HepG2 (cell line): Measurements from ENCODE around the gene ADAM22. TPM values are rescaled to one million over a fixed set of nuclear protein-coding genes. Genes with fewer than 3 reads are reported as not detected.

ENCODE experiments used
- CBX1 ChIP-seq: IDR thresholded peaks from one replicate; pipeline ENCODE4 v1.6.1; 2016; ENCODE audit warnings: antibody characterized with exemption, low read depth
- CEBPG ChIP-seq: IDR thresholded peaks from 2 replicates; pipeline ENCODE4 v1.6.1; 2016
- CENPT ChIP-seq: sonication (generic); formaldehyde crosslinking; IDR thresholded peaks from 2 replicates; pipeline ENCODE4 v1.8.0; 2022; ENCODE audit warnings: low read depth, mild to moderate bottlenecking, moderate library complexity, missing genetic modification reagents
- E2F1 ChIP-seq: sonication (generic); formaldehyde crosslinking; IDR thresholded peaks from 2 replicates; pipeline ENCODE4 v1.5.0; 2020; ENCODE audit warnings: missing genetic modification reagents
- GATAD2A ChIP-seq: IDR thresholded peaks from 2 replicates; pipeline ENCODE4 v1.6.1; 2016
- IRF1 ChIP-seq: sonication (generic); formaldehyde crosslinking; IDR thresholded peaks from 2 replicates; pipeline ENCODE4 v1.4.0; 2020; ENCODE audit warnings: low read depth, mild to moderate bottlenecking, missing genetic modification reagents
- ISL2 ChIP-seq: sonication (generic); formaldehyde crosslinking; IDR thresholded peaks from 2 replicates; pipeline ENCODE4 v1.5.0; 2020; ENCODE audit warnings: missing genetic modification reagents
- JARID2 ChIP-seq: sonication (generic); formaldehyde crosslinking; IDR thresholded peaks from 2 replicates; pipeline ENCODE4 v1.8.1; 2023; ENCODE audit warnings: missing genetic modification reagents, inconsistent platforms; ENCODE audit not compliant: insufficient replicate concordance
- KMT2B ChIP-seq: IDR thresholded peaks from 2 replicates; pipeline ENCODE4 v1.6.1; 2016; ENCODE audit warnings: missing genetic modification reagents, missing compliant biosample characterization
- MYC ChIP-seq: sonication (generic); formaldehyde crosslinking; IDR thresholded peaks from 2 replicates; pipeline ENCODE4 v1.9.0; 2021; ENCODE audit warnings: missing genetic modification reagents, borderline replicate concordance
- POLR2AphosphoS5 ChIP-seq: IDR thresholded peaks from 2 replicates; pipeline ENCODE4 v1.6.1; 2012; ENCODE audit warnings: low read depth, low read length
- PTBP1 ChIP-seq: fragments of 200-400 bp; formaldehyde crosslinking; IDR thresholded peaks from 2 replicates; pipeline ENCODE4 v1.6.1; 2018; ENCODE audit warnings: low read length, low read depth; ENCODE audit not compliant: poor library complexity, severe bottlenecking
- TBX2 ChIP-seq: sonication (generic); formaldehyde crosslinking; IDR thresholded peaks from 2 replicates; pipeline ENCODE4 v1.5.0; 2020; ENCODE audit warnings: missing genetic modification reagents, mild to moderate bottlenecking, borderline replicate concordance
- XBP1 ChIP-seq: sonication (generic); formaldehyde crosslinking; IDR thresholded peaks from 2 replicates; pipeline ENCODE4 v1.5.0; 2020; ENCODE audit warnings: missing genetic modification reagents
- ZFP36 ChIP-seq: fragments of 150-350 bp; IDR thresholded peaks from 2 replicates; pipeline ENCODE4 v1.6.1; 2018; ENCODE audit warnings: borderline replicate concordance, low read length, low read depth; ENCODE audit not compliant: partially characterized antibody
- ZNF264 ChIP-seq: sonication (generic); formaldehyde crosslinking; IDR thresholded peaks from 2 replicates; pipeline ENCODE4 v1.4.0; 2020; ENCODE audit warnings: missing genetic modification reagents
- ZNF292 ChIP-seq: sonication (generic); formaldehyde crosslinking; IDR thresholded peaks from 2 replicates; pipeline ENCODE4 v1.8.1; 2022; ENCODE audit warnings: mild to moderate bottlenecking, low read depth, missing genetic modification reagents, borderline replicate concordance
- ZNF44 ChIP-seq: sonication (generic); formaldehyde crosslinking; IDR thresholded peaks from 2 replicates; pipeline ENCODE4 v1.5.1; 2020; ENCODE audit warnings: mild to moderate bottlenecking, missing genetic modification reagents
- ZNF550 ChIP-seq: sonication (generic); formaldehyde crosslinking; IDR thresholded peaks from 2 replicates; pipeline ENCODE4 v1.4.0; 2020; ENCODE audit warnings: mild to moderate bottlenecking, missing genetic modification reagents, borderline replicate concordance
- ZNF678 ChIP-seq: sonication (generic); formaldehyde crosslinking; IDR thresholded peaks from 2 replicates; pipeline ENCODE4 v1.4.0; 2020; ENCODE audit warnings: mild to moderate bottlenecking, missing genetic modification reagents
- ZNF709 ChIP-seq: sonication (generic); formaldehyde crosslinking; IDR thresholded peaks from 2 replicates; pipeline ENCODE4 v1.5.0; 2020; ENCODE audit warnings: mild to moderate bottlenecking, missing genetic modification reagents
- polyA plus RNA-seq, 8 experiments: library from polyadenylated mRNA; depleted of rRNA in 3 of 8; stranded (reverse) in 7 of 8; unstranded in 1 of 8; fragments of >200 nt; fragmentation: Illumina TruSeq in 4 of 8; extraction: Trizol in 4 of 8; gene quantifications; 2 replicates each; pipeline versions ENCODE4 v1.2.1 to v1.2.3, GENCODE V29; 2011 to 2016; ENCODE audit warnings: low read depth in 4 of 8, missing spikeins in 1 of 8, mixed read lengths in 1 of 8; ENCODE audit not compliant: insufficient read depth in 1 of 8
- total RNA-seq, 5 experiments: library from RNA; depleted of rRNA; stranded (reverse); fragments of >200 nt; fragmentation: Illumina TruSeq; extraction: Trizol; gene quantifications; 2 replicates each; pipeline ENCODE4 v1.2.3, GENCODE V29; 2016; ENCODE audit warnings: low read depth in 1 of 5
- TF ChIP-seq, protein P1 (sequence below): IDR thresholded peaks from 2 replicates; pipeline ENCODE4 v1.6.1; 2016; ENCODE audit warnings: mild to moderate bottlenecking
- TF ChIP-seq, protein P2 (sequence below): IDR thresholded peaks from 2 replicates; pipeline ENCODE4 v1.6.1; 2012; ENCODE audit warnings: low read depth, low read length, improper control_type of control experiment
- TF ChIP-seq, protein P3 (sequence below): IDR thresholded peaks from 2 replicates; pipeline ENCODE4 v1.6.1; 2016; ENCODE audit warnings: low read depth

ADAM22 gene
- total and polyA plus RNA-seq, 2 of the 13 experiments (the other 11 are each of a cell fraction or from before 2014, with no cell fraction given), result 1.9 to 6.7 TPM

- TF ChIP-seq TBX2 (CRISPR knock-in tag) (peak; percentile 91), POLR2AphosphoS5 (peak; percentile 42; the same call in 1 of the 2 replicates), CEBPG (CRISPR knock-in tag) (0 out of 2 replicates have a peak, but pooled peaks have one; percentile 22), ZNF264 (CRISPR knock-in tag) (no peak), PTBP1 (no peak), IRF1 (CRISPR knock-in tag) (no peak), JARID2 (CRISPR knock-in tag) (no peak), MYC (no peak), GATAD2A (CRISPR knock-in tag) (no peak; the same call in 1 of the 2 replicates), CENPT (CRISPR knock-in tag) (no peak), XBP1 (CRISPR knock-in tag) (no peak), ZNF709 (CRISPR knock-in tag) (no peak; the same call in 1 of the 2 replicates), E2F1 (CRISPR knock-in tag) (peak; percentile 88), ZNF292 (peak; percentile 90), ZNF44 (CRISPR knock-in tag) (no peak), KMT2B (CRISPR knock-in tag) (peak; percentile 89), ISL2 (CRISPR knock-in tag) (0 out of 2 replicates have a peak, but pooled peaks have one; percentile 33), CBX1 (peak; percentile 34), ZNF678 (CRISPR knock-in tag) (no peak), ZNF550 (CRISPR knock-in tag) (no peak), ZFP36 (no peak)
- TF ChIP-seq, protein P1, sequence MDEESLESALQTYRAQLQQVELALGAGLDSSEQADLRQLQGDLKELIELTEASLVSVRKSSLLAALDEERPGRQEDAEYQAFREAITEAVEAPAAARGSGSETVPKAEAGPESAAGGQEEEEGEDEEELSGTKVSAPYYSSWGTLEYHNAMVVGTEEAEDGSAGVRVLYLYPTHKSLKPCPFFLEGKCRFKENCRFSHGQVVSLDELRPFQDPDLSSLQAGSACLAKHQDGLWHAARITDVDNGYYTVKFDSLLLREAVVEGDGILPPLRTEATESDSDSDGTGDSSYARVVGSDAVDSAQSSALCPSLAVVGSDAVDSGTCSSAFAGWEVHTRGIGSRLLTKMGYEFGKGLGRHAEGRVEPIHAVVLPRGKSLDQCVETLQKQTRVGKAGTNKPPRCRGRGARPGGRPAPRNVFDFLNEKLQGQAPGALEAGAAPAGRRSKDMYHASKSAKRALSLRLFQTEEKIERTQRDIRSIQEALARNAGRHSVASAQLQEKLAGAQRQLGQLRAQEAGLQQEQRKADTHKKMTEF (CRISPR knock-in tag), result peak; percentile 83; the same call in 1 of the 2 replicates
- TF ChIP-seq, protein P2, sequence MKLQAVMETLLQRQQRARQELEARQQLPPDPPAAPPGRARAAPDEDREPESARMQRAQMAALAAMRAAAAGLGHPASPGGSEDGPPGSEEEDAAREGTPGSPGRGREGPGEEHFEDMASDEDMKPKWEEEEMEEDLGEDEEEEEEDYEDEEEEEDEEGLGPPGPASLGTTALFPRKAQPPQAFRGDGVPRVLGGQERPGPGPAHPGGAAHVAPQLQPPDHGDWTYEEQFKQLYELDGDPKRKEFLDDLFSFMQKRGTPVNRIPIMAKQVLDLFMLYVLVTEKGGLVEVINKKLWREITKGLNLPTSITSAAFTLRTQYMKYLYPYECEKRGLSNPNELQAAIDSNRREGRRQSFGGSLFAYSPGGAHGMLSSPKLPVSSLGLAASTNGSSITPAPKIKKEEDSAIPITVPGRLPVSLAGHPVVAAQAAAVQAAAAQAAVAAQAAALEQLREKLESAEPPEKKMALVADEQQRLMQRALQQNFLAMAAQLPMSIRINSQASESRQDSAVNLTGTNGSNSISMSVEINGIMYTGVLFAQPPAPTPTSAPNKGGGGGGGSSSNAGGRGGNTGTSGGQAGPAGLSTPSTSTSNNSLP, result no peak
- TF ChIP-seq, protein P3, sequence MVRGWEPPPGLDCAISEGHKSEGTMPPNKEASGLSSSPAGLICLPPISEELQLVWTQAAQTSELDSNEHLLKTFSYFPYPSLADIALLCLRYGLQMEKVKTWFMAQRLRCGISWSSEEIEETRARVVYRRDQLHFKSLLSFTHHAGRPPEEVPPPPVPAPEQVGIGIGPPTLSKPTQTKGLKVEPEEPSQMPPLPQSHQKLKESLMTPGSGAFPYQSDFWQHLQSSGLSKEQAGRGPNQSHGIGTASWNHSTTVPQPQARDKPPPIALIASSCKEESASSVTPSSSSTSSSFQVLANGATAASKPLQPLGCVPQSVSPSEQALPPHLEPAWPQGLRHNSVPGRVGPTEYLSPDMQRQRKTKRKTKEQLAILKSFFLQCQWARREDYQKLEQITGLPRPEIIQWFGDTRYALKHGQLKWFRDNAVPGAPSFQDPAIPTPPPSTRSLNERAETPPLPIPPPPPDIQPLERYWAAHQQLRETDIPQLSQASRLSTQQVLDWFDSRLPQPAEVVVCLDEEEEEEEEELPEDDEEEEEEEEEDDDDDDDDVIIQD (CRISPR knock-in tag), result 0 out of 2 replicates have a peak, but pooled peaks have one; percentile 36
Observed at GRCh38 chr7:87933953-87934698, at the start of gene ADAM22 (continued).
